Kidney epithelial cell (primary cell): Measurements from ENCODE around the gene ZNF436. TPM values are rescaled to one million over a fixed set of nuclear protein-coding genes. Genes with fewer than 3 reads are reported as not detected.

Experiments used
- DNase-seq: peaks from one replicate; pipeline ENCODE4 v3.0.0-alpha.2; 2010; ENCODE audit warnings: low read depth
- H3K27me3 ChIP-seq: 2 replicates; pipeline ENCODE4 v1.6.0; 2011; ENCODE audit warnings: low read length; ENCODE audit not compliant: control insufficient read depth, insufficient read depth
- H3K36me3 ChIP-seq: 2 replicates; pipeline ENCODE4 v1.5.1; 2011; ENCODE audit warnings: low read length; ENCODE audit not compliant: control insufficient read depth, insufficient read depth
- H3K4me3 ChIP-seq: 2 replicates; pipeline ENCODE4 v1.5.1; 2011; ENCODE audit warnings: low read depth, mild to moderate bottlenecking, control low read depth, low read length
- total RNA-seq: library from RNA; depleted of rRNA; stranded (reverse); fragments of >200 nt; gene quantifications from 2 replicates; pipeline ENCODE4 v1.2.3, GENCODE V29; 2015
- TF ChIP-seq, protein P1 (sequence below): IDR thresholded peaks from 2 replicates; pipeline ENCODE4 v1.5.1; 2011; ENCODE audit warnings: mild to moderate bottlenecking, moderate library complexity, low read length, control low read depth, inconsistent platforms; ENCODE audit not compliant: insufficient read depth, poor library complexity, severe bottlenecking

ZNF436 gene
- total RNA-seq, 1 donor from 2014 or later = 11.7 TPM

- TF ChIP-seq, protein P1, sequence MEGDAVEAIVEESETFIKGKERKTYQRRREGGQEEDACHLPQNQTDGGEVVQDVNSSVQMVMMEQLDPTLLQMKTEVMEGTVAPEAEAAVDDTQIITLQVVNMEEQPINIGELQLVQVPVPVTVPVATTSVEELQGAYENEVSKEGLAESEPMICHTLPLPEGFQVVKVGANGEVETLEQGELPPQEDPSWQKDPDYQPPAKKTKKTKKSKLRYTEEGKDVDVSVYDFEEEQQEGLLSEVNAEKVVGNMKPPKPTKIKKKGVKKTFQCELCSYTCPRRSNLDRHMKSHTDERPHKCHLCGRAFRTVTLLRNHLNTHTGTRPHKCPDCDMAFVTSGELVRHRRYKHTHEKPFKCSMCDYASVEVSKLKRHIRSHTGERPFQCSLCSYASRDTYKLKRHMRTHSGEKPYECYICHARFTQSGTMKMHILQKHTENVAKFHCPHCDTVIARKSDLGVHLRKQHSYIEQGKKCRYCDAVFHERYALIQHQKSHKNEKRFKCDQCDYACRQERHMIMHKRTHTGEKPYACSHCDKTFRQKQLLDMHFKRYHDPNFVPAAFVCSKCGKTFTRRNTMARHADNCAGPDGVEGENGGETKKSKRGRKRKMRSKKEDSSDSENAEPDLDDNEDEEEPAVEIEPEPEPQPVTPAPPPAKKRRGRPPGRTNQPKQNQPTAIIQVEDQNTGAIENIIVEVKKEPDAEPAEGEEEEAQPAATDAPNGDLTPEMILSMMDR = no peak
- no peak for DNase-seq
- H3K4me3 ChIP-seq = no peak overlapping the region
- no peaks in the 10 kb centered on the region for H3K27me3 ChIP-seq
- H3K36me3 ChIP-seq = no peaks in the 10 kb centered on the region
Measured at GRCh38 chr1:23407016-23407630, 37.5 kb upstream of the ZNF436 start.

DNA sequence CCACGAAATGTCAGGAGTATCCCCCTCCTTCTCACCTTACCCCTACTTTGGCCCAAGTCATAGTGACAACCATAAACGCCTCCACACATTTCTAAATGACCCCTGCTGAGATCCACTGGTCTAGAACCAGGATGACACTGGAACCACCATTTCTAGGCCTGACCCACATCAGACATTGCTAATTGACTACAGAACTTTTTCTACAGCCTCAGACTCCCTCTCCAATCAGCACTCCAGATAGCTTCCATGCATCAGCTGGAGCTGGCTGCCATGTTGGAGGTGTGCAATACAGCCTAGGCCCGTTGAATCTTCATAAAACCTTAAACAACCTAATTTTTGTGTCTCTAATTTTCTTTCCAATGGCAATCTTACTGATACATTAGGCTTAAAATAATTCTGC, 36.3 kb upstream of the ZNF436 start:
- Histone ChIP-seq H3K36me3 (no peaks in the 10 kb centered on the region), H3K4me3 (no peak overlapping the region), H3K27me3 (no peaks in the 10 kb centered on the region)
- TF ChIP-seq, protein P1 = no peak
- no peak for DNase-seq

- Histone ChIP-seq H3K4me3 (no peak overlapping the region), H3K36me3 (no peaks in the 10 kb centered on the region), H3K27me3 (no peaks in the 10 kb centered on the region)
- peak; percentile 91 for DNase-seq
- TF ChIP-seq, protein P1 = peak; percentile 95
Measured at GRCh38 chr1:23403735-23404486, 34.3 kb upstream of the ZNF436 start.

GRCh38 chr1:23403355-23403734, 33.7 kb upstream of the ZNF436 start:
- Histone ChIP-seq H3K27me3 (no peaks in the 10 kb centered on the region), H3K4me3 (no peak overlapping the region), H3K36me3 (no peaks in the 10 kb centered on the region)
- DNase-seq = no peak
- TF ChIP-seq, protein P1 = no peak

DNA sequence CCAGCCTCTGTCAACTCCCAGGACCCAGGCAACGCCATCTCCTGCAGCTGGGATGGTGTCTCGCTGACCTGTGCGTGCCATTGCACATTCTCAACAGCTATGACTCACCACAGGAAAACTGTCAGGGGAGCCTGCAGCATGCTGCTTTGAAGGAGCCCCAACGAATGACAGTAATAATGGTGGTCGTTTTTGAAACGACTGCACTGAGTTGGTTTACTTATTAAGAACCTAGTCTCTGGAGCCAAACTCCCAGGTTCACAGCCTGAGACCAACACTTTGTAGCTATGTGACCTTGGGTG, 33.4 kb upstream of the ZNF436 start:
- peak; percentile 58 for DNase-seq
- H3K27me3 ChIP-seq = no peaks in the 10 kb centered on the region
- H3K4me3 ChIP-seq = no peak overlapping the region
- TF ChIP-seq, protein P1 = no peak
- H3K36me3 ChIP-seq = no peaks in the 10 kb centered on the region
